Fibroblast of peridontal ligament (primary cell): ENCODE measurements around the gene TCTN3.
"Not testable (repeated sequence)": the region's sequence is repeated elsewhere in the genome, so short reads cannot be mapped to it uniquely, and the experiment has no call there.

Source experiments
- DNase-seq: peaks from one replicate; pipeline ENCODE4 v3.0.0-alpha.2; 2010; ENCODE audit errors: extremely low read depth

TCTN3 gene, protein sequence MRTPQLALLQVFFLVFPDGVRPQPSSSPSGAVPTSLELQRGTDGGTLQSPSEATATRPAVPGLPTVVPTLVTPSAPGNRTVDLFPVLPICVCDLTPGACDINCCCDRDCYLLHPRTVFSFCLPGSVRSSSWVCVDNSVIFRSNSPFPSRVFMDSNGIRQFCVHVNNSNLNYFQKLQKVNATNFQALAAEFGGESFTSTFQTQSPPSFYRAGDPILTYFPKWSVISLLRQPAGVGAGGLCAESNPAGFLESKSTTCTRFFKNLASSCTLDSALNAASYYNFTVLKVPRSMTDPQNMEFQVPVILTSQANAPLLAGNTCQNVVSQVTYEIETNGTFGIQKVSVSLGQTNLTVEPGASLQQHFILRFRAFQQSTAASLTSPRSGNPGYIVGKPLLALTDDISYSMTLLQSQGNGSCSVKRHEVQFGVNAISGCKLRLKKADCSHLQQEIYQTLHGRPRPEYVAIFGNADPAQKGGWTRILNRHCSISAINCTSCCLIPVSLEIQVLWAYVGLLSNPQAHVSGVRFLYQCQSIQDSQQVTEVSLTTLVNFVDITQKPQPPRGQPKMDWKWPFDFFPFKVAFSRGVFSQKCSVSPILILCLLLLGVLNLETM

DNA sequence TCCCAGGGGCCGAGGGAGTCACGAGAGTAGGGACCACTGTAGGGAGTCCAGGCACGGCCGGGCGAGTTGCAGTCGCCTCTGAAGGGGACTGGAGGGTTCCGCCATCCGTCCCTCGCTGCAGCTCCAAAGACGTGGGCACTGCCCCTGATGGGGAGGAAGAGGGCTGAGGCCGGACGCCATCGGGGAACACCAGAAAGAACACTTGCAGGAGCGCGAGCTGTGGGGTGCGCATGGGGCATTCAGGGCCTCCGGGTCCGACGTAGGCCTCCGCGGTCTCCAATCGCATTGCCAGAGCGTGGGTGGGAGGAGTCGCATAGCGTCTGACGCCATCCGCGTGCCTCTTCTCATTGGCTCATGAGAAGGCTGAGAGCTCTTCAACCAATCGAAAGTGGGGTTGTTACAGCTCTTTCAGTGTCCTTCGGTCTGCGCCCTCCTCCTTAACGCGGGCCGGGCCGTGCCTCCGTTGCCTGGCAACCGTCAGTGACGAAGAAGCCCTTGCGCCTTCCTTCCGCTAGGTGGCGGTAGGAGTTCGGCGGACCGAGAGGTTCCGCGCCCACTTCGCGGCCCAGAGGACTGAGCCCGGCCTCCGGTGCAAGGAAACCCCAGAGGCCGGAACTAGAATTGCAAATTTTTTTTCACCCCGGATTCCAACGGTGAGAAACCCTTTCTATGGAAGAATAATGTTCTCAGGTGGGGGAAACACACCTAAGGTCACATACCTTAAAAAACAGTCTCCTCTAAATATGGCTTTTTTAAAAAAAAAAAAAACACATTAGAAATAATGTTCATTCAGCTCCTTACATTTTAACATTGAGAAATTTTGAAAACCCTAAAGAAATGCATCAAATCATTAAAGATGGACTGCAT, at the start of gene TCTN3:
Gene TCTN3 (minus strand): TSS at position 260 of the 867 bp plus-strand sequence. CDS start 28 bp downstream, at position 232.
- DNase-seq, result peak; percentile 100

DNA sequence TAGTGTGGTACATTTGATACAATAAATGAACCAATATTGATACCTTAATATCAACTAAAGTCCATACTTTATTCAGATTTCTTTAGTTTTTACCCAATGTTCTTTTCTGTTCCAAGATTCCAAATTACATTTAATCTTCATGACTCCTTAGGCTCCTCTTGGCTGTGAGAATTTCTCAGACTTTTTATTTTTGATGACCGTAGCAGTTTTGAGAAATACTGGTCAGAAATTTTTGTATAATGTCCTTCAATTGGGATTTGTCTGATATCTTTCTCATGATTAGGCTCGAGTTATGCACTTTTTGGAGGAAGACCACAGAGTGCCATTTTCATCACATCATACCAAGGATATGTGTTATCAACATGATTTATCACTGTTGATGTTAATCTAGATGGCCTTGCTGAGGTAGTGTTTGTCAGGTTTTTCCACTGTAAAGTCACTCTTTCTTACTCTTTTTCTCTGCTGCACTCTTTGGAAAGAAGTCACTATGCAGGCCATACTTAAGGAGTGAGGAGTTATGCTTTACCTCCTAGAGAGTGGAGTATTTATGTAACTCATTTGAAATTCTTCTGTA, 49.3 kb upstream of the TCTN3 start:
- DNase-seq, result no peak

DNA sequence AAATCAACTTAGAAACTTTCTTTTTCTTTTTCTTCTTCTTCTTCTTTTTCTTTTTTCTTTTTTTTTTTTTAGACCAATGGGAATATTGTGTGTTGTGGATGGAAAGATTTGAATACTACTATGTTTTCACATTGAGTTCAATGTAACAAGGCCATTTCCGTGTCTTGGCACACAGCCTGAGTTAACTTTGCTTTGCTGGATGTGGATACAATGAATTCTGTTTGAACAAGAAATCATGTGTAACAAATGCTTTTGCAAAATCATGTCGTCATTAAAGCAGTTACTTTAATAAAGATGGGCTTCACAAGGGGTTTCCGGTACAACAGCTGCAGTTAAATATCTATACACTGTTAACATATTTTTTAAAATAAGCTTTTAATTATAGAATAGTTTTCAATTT, 48.8 kb upstream of the TCTN3 start:
- no peak for DNase-seq

DNA sequence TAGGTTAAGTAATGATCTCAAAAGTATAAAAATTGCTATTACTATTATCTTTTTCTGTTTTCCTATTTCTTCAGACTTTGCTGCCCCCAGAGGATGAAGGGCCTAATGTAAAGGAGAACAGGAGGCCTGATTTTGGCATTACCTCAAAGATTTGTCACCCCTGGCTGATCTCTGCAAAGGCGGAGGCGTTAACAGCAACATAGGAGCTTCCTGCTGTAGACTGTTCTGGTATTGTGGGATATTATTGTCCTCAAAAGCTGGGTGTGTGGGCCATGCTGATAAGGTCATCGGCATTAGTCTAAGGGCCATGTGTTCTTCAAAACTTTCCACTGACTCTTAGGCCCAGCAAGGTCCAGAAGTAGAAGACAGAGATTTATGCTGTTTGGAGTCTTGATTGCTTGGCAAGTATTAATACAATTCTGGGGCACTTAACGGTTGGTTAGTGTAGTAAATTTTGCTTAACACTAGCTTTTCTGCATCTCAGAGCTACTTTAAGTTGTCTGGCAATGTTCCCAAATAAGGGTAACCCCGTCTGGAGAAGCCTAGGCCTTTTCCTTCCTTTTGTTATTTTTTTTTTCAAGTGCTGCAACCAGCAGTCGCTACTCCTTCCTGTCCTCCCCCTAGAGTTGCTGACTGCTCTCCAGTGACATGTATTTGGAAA, 48.2 kb upstream of the TCTN3 start:
- no peak for DNase-seq

DNA sequence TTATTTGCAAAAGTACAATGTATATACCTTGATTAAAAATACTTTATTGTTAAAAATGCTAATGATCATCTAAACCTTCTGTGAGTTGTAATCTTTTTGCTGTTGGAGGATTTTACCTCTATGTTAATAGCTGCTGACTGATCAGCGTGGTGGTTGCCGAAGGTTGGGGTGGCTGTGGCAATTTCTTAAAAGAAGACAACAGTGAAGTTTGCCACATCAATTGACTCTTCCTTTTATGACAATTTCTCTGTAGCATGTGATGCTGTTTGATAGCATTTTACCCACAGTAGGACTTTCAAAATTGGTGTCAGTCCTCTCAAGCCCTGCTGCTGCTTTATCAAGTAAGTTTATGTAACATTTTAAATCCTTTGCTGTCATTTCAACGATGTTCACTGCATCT, 45.3 kb upstream of the TCTN3 start:
- DNase-seq, result no peak

DNA sequence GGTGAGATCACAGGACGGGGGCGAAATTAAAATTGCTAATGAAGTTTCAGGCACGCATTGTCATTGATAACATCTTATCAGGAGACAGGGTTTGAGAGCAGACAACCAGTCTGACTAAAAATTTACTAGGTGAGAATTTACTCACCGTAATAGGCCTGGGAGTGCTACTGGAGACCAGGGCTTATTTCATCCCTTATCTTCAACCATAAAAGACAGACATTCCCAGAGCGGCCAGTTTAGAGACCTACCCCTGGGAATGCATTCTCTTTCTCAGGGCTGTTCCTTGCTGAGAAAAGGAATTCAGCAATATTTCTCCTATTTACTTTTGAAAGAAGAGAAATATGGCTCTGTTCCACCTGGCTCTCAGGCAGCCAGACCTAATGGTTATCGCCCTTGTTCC, 39.2 kb upstream of the TCTN3 start:
- not testable (repeated sequence) for DNase-seq

DNA sequence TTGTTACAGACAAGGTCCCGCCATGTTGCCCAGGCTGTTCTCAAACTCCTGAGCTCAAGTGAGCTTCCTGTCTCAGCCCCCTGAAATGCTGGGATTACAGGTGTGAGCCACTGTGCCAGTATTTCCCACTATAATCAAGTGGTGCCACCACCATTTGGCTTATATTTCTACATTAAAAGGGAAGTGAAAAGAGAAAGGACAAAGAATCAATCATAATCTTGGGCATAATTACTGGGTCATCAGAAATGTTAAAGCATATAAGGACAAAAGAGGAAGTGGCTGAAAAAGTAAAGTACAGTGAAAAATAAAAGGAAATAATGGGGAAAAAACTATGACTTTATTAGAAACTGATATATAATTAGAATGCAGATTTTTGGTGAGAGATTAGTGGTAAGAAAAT, 36.5 kb upstream of the TCTN3 start:
- DNase-seq, result no peak

DNA sequence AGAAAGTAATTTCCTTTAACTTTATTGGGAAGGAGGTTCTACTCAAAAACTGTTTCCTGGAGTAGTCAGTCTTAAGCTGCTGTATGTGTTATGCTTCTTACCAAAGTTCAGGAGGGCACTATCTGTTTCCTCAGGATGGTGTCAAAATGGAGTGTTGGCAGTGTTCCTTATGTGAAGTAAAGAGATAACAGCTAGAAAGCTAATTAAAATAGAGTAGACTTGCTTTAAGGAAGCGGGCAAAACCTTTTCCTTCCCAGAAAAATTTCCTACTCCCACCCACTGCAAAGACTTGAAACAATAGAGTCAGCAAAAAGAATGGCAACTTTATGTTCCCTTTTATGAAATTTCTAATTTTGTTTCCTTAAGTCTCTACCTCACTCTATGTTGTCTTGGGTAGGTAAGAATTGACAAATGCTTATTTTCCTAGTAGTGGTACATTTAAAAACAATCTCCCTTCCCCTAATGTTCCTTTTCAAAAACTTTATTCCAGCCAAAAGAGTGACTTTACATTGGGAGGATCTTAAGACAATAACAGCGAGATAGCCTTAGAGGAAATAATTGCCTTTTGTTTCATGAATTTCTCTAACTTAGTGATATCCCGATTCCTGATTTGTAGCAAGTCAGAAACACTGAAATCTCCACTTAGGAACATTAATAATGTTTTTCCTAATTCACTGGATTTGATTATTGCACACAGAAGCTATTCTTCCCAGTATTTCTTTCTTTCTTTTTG, 35.8 kb upstream of the TCTN3 start:
- no peak for DNase-seq

DNA sequence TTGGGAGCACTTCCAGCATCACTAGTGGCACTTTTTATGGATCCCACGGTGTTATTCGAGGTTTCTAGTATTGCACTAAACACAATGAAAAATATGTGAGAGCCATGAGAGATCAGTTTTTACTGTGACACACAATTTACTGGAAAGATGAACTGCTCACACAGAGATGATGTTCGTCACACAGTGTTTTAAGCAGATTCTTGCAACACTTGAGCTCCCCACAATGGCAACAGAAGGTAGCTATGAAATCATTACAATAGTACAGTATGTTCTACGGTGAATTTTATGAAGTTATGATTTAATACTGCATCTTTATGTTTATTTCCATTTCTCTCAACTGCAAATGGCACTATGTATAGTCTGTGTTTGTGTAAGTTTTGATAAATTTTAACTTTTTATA, 34.8 kb upstream of the TCTN3 start:
- DNase-seq, result peak; percentile 35

DNA sequence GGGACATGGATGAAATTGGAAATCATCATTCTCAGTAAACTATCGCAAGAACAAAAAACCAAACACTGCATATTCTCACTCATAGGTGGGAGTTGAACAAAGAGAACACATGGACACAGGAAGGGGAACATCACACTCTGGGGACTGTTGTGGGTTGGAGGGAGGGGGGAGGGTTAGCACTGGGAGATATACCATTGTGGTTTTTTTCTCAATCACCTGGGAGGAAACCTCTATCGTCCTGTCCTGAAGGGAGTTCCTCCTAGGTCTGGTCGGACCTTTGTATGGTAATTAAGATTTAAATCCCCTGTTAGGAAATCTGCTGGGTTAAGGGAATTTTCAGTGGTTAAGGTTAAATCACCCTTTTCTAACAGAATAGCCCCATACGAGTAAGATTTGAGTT, 28.8 kb upstream of the TCTN3 start:
- not testable (repeated sequence) for DNase-seq

DNA sequence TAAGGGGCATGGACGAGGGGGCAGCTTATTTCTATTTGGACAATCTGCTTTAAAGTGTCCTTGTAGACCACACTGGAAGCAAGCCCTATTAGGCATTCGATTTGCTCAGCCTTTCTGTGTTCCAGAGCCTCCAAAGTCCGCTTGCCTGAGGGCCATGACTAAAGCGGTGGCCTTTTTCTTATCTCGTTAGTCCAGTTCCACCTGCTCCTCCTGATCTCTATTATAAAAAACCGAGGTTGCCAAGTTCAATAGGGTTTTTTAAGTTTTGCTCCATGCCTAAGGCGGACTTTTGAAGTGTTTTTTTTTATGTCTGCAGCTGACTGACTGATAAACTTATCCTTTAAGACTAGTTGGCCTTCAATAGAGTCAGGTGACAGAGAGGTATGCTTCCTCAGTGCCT, 27.0 kb upstream of the TCTN3 start:
- not testable (repeated sequence) for DNase-seq

DNA sequence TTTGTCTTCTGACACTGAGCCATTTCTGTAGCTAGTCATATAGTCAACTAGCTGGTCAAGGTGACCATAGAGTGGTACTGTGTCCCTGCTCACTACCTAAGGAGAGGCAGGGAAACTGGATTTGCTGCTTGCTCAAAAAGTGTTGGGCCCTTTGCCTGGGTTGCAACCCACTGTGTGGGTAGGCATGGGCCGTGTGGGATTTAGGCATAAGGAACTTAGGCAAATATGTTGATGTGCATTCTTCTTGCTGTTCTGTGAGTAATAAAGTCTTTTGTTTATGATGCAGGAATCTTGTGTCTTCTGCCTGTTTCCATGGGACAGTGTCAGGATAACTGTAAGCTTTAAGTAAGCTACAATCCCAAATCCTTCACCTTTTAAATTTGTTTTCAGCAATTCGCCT, 23.1 kb upstream of the TCTN3 start:
- DNase-seq, result no peak

DNA sequence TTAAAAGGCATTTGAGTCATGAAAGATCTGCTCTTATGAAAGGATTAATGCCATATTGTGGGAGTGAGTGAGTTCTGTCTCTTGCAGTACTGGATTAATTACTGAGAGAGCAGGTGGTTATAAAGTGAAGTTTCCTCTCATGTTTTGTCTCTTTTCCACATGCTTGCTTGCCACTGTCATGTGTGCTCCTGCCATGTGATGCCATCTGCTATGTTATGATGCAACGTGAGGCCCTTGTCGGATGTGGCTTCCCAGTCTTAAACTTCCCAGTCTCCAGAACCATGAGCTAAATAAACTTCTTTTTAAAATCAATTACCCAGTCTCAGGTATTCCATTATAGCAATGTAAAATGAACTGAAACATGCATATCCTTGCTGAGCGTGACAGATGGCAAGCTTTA, 22.7 kb upstream of the TCTN3 start:
- no peak for DNase-seq

DNA sequence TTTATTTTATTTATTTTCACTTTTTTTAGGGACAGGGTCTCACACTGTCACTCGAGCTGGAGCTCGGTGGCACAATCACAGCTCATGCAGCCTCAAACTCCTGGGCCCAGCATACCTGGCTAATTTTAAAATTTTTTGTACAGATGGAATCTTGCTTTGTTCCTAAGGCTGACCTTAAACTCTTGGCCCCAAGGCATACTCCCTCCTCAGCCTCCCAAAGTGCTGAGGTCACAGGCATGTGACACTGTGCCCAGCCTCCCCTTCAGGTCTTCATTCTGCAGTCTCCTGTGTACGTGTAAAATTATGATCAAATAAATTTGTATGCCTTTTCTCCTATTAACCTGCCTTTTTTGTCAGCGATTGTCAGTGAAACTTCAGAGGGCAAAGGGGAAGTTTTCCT, 17.8 kb upstream of the TCTN3 start:
- DNase-seq, result no peak

DNA sequence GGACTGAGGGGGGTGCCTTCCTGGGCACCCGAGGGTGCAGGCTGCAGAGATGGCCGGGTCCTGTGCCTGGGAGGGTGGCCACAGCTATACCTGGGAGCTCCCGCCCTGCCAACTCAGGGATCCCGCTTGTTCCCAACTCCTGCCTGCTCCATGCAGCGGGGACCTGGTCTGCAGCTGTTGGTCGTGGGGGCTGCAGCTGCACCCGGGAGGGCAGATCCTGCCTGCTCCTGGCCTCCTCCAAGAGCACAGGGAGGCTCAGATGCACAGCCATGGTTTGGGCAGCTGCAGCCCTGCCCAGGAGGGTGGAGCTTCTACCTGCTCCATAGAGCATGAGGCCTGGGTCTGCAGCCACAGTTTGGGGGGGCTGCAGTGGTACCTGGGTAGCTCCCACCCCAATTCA, 13.3 kb upstream of the TCTN3 start:
- no peak for DNase-seq

DNA sequence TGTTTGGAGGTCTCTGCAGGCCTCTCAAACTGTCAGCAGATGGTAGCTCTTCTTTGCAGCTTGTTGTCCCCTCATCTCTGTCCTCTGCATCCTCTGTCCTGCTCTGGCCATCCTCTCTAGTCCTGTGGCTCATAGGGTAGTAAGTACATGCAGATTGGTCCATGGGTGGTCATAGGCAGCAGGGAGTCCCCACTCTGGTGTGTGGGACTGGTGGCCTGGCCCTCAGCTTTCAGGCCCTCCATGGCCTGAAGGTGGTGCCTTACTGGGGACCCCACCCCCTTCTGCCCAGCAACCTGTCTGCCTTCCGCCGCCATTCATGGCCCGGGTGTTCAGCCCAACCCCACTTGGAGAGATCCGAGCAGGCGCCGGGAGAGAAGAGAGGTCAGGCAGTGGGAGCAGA, 12.8 kb upstream of the TCTN3 start:
- DNase-seq, result no peak

DNA sequence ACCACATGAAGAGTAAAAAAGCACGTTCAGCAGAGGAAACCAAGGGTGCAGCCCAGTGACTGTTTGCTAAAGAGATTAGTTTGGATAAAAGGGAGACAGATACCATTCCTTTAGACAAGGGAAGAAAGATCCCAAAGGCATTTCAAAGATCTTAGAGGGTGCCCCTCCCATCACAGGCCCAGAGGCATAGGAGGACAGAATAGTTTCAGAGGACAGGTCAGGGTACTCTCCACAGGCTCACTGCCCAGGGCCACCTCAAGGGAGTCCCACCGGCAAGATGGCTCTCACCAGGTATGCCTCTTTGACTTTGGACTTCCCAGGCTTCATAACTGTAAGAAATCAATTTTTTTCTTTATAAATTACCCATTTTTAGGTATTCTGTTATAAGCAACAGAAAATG, 4.7 kb upstream of the TCTN3 start:
- DNase-seq, result no peak

DNA sequence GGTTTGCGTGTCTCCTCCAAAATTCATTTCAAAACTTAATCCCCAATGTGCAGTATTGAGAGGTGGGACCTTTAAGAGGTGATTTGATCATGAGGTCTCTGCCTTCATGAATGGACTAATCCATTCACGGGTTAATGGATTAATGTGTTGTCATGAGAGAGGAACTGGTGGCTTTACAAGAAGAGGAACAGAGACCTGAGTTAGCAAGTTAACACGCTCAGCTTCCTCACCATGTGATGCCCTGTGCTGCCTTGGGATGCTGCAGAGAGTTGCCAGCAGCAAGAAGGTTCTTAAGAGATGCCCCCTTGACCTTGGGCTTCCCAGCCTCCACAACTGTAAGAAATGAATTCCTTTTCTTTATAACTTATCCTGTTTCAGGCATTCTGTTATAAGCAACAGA, 3.7 kb upstream of the TCTN3 start:
- no peak for DNase-seq

DNA sequence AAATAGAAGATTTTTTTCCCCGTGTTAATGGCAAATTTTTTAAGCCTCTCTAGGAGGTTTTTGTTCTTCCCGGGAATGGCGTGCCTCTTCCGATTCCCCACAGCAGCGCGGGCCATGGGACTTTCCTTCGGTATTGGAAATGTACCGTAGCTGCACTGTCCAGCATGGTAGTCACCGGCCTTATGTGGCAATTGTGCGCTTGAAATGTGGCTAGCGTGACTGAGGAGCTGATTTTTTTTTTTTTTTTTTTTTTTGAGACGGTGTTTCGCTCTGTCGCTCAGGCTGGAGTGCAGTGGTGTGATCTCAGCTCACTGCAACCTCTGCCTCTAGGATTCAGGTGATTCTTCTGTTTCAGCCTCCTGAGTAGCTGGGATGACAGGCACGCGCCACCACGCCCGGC, 938 bp upstream of the TCTN3 start:
- DNase-seq, result no peak

DNA sequence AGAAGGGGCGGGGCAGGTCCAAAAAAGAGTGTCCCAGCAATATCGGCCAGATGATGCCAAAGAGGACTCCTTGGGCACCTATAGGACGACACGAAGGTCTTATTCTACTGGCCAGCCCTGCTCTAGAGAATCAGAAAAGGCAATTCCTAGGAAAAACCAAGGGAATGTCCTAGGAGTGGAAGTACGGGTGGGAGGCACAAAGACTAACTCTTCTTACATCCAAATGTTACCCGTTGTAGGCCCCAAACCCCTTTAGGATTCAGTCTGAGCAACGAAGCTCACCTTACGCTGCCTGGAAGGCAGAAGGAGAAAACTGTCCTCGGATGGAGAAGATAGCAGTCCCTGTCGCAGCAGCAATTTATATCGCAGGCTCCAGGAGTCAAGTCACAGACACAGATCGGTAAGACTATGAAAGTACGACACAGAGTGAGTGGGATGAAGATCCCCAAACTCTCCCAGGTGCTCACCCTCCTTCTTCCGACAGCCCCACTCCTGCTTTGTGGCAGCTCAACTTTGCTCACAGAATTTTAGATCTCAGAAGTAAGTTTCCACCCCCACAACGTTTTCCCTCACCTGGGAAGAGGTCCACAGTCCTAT, 558 bp downstream of the TCTN3 start:
- DNase-seq, result no peak

DNA sequence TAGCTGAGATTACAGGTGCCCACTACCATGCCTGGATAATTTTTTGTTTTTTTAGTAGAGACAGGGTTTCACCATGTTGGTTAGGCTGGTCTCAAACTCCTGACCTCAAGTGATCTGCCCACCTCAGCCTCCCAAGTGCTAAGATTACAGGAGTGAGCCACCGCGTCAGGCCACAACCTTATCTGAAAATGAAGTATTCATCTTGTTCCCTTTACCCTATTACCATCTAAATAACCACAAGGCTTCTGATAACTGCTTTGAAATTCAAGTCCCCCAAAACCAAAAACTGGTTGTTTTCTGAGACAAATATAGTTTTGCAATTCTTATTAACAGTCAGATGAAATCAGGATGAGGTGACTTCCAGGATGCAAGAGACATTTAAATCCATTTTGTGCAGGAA, 2.4 kb downstream of the TCTN3 start:
- DNase-seq, result no peak
